ENCODE data around the gene FGF14.

FGF14 gene

GRCh38 chr13:101967216-101967615, 434.6 kb downstream of the FGF14 start:
- no peak for DNase-seq

- DNase-seq: no peak
Observed at GRCh38 chr13:101965096-101965495, 436.8 kb downstream of the FGF14 start.

- DNase-seq: no peak
Observed at GRCh38 chr13:101959016-101959415, 442.8 kb downstream of the FGF14 start.

- DNase-seq: no peak
Observed at GRCh38 chr13:101955764-101956163, 446.1 kb downstream of the FGF14 start.

- DNase-seq: no peak
Observed at GRCh38 chr13:101951114-101951513, 450.7 kb downstream of the FGF14 start.

- DNase-seq: no peak
Observed at GRCh38 chr13:101949681-101950080, 452.2 kb downstream of the FGF14 start.

GRCh38 chr13:101946401-101946800, 455.4 kb downstream of the FGF14 start:
- DNase-seq: no peak

GRCh38 chr13:101945435-101945834, 456.4 kb downstream of the FGF14 start:
- DNase-seq: no peak

GRCh38 chr13:101944521-101944920, 457.3 kb downstream of the FGF14 start:
- DNase-seq: no peak

- no peak for DNase-seq
Observed at GRCh38 chr13:101942535-101943157, 459.2 kb downstream of the FGF14 start.

- no peak for DNase-seq
Observed at GRCh38 chr13:101942038-101942437, 459.8 kb downstream of the FGF14 start.

GRCh38 chr13:101941095-101941783, 460.6 kb downstream of the FGF14 start:
- DNase-seq: no peak

- DNase-seq: no peak
Observed at GRCh38 chr13:101939370-101939769, 462.5 kb downstream of the FGF14 start.

GRCh38 chr13:101935828-101936227, 466.0 kb downstream of the FGF14 start:
- DNase-seq: no peak

GRCh38 chr13:101931186-101931585, 470.7 kb downstream of the FGF14 start:
- DNase-seq: no peak

- no peak for DNase-seq
Observed at GRCh38 chr13:101930331-101930730, 471.5 kb downstream of the FGF14 start.

GRCh38 chr13:101925731-101926130, 476.1 kb downstream of the FGF14 start:
- no peak for DNase-seq

- DNase-seq: no peak
Observed at GRCh38 chr13:101919541-101920181, 482.2 kb downstream of the FGF14 start.

- no peak for DNase-seq
Observed at GRCh38 chr13:101917833-101918661, 483.8 kb downstream of the FGF14 start.

GRCh38 chr13:101917475-101917810, 484.4 kb downstream of the FGF14 start:
- no peak for DNase-seq

GRCh38 chr13:101916775-101917474, 484.9 kb downstream of the FGF14 start:
- no peak for DNase-seq

- no peak for DNase-seq
Observed at GRCh38 chr13:101916108-101916774, 485.6 kb downstream of the FGF14 start.

Data from activated naive CD4-positive, alpha-beta T cell treated with Interleukin-2 at 50 U/mL for 16 hours (primary cell).